Midbrain (tissue), 1 donor: Measurements from ENCODE around the gene AGXT2.
"Not testable (repeated sequence)": the region's sequence is repeated elsewhere in the genome, so short reads cannot be mapped to it uniquely, and the experiment has no call there.

Experiments
- DNase-seq: peaks from one replicate; lab custom pipeline; 2025; lab: John Stamatoyannopoulos, UW

Gene AGXT2

GRCh38 chr5:35012796-35013195 lies 35.0 kb downstream of the AGXT2 start:
- no peak for DNase-seq

- no peak for DNase-seq
These were observed 35.4 kb downstream of the AGXT2 start for GRCh38 chr5:35012365-35012764.

GRCh38 chr5:35010676-35011075 lies 37.1 kb downstream of the AGXT2 start:
- DNase-seq: no peak

GRCh38 chr5:35009657-35010056 lies 38.1 kb downstream of the AGXT2 start:
- no peak for DNase-seq

GRCh38 chr5:35009019-35009418 lies 38.7 kb downstream of the AGXT2 start:
- DNase-seq: no peak

- DNase-seq: no peak
These were observed 43.0 kb downstream of the AGXT2 start for GRCh38 chr5:35004771-35005170.

GRCh38 chr5:35004200-35004599 lies 43.5 kb downstream of the AGXT2 start:
- DNase-seq: no peak

- peak; percentile 56 for DNase-seq
These were observed 44.5 kb downstream of the AGXT2 start for GRCh38 chr5:35003018-35003957.

GRCh38 chr5:35002459-35002858 lies 45.3 kb downstream of the AGXT2 start:
- DNase-seq: no peak

- no peak for DNase-seq
These were observed 45.9 kb downstream of the AGXT2 start for GRCh38 chr5:35001842-35002241.

- DNase-seq: no peak
These were observed 49.5 kb downstream of the AGXT2 start for GRCh38 chr5:34998058-34998789.

GRCh38 chr5:34996261-34996660 lies 51.5 kb downstream of the AGXT2 start:
- DNase-seq: no peak

GRCh38 chr5:34993951-34994350 lies 53.8 kb downstream of the AGXT2 start:
- no peak for DNase-seq

GRCh38 chr5:34991486-34992238 lies 56.1 kb downstream of the AGXT2 start:
- DNase-seq: no peak

- no peak for DNase-seq
These were observed 60.8 kb downstream of the AGXT2 start for GRCh38 chr5:34986965-34987364.

- no peak for DNase-seq
These were observed 64.9 kb downstream of the AGXT2 start for GRCh38 chr5:34982823-34983222.

- no peak for DNase-seq
These were observed 69.1 kb downstream of the AGXT2 start for GRCh38 chr5:34978681-34979080.

GRCh38 chr5:34977934-34978613 lies 69.7 kb downstream of the AGXT2 start:
- DNase-seq: no peak

GRCh38 chr5:34976347-34976746 lies 71.4 kb downstream of the AGXT2 start:
- DNase-seq: no peak

- not testable (repeated sequence) for DNase-seq
These were observed 76.1 kb downstream of the AGXT2 start for GRCh38 chr5:34971655-34972054.

- DNase-seq: no peak
These were observed 77.2 kb downstream of the AGXT2 start for GRCh38 chr5:34970552-34970951.

- DNase-seq: no peak
These were observed 79.5 kb downstream of the AGXT2 start for GRCh38 chr5:34968258-34968657.
